Measurements from ENCODE around the gene SLC4A3.
A peak's percentile ranks its signal among the peaks of the same experiment; 100 is the strongest.

DNA sequence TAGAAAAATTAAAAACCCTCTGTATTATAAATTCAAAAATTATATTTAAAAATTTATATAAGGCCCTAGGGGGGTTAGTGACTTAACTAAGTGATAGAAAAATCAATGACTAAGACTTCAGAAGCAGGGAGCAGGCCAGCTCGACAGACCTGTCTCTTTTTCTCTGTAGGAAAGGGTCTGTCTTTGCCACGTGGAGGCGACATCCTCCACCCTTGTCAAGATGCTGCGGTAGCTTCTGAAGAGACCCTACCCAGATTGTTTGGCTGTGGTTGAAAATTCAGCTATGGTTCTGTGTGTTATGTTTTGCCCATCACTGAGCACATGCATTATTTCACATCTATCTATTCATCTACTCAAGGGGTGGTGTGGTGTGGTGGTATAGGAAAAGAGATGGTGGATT, 8.2 kb upstream of the SLC4A3 start:
- TF ChIP-seq SIN3A (conservative IDR thresholded peaks at IDR 0.05 in 1 of 2, IDR thresholded peaks at IDR 0.05 in 1 of 2; ENCODE audit: low read depth in 1 of 2, low read length in 2 of 2): no peak
- TF ChIP-seq, protein P1, sequence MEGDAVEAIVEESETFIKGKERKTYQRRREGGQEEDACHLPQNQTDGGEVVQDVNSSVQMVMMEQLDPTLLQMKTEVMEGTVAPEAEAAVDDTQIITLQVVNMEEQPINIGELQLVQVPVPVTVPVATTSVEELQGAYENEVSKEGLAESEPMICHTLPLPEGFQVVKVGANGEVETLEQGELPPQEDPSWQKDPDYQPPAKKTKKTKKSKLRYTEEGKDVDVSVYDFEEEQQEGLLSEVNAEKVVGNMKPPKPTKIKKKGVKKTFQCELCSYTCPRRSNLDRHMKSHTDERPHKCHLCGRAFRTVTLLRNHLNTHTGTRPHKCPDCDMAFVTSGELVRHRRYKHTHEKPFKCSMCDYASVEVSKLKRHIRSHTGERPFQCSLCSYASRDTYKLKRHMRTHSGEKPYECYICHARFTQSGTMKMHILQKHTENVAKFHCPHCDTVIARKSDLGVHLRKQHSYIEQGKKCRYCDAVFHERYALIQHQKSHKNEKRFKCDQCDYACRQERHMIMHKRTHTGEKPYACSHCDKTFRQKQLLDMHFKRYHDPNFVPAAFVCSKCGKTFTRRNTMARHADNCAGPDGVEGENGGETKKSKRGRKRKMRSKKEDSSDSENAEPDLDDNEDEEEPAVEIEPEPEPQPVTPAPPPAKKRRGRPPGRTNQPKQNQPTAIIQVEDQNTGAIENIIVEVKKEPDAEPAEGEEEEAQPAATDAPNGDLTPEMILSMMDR (IDR thresholded peaks at IDR 0.05; ENCODE audit: control extremely low read depth in 1 of 3, insufficient read depth in 1 of 3, low read depth in 1 of 3, low read length in 3 of 3): peak; percentile 58 to 80 (median 63)
- no peak for TF ChIP-seq TCF12 (IDR thresholded peaks at IDR 0.05; ENCODE audit: low read depth, low read length)
- no peak for TF ChIP-seq CEBPB (IDR thresholded peaks at IDR 0.05; ENCODE audit: low read depth, low read length)
- no peak for TF ChIP-seq EZH2 (IDR thresholded peaks at IDR 0.05; ENCODE audit: low read depth, low read length, severe bottlenecking)
